GM23248 (cell line): ENCODE data around the gene PHYHD1.

Source experiments
- EZH2 ChIP-seq: fragments of 200-600 bp; sonication (generic); IDR thresholded peaks from 2 replicates; pipeline ENCODE4 v1.6.1; 2018; ENCODE audit warnings: antibody characterized with exemption, mild to moderate bottlenecking; ENCODE audit not compliant: insufficient read depth, poor library complexity, severe bottlenecking
- EZH2phosphoT487 ChIP-seq: fragments of 200-600 bp; sonication (generic); IDR thresholded peaks from 2 replicates; pipeline ENCODE4 v1.6.1; 2018; ENCODE audit warnings: antibody characterized with exemption, moderate library complexity, mild to moderate bottlenecking, low read depth; ENCODE audit not compliant: insufficient read depth

DNA sequence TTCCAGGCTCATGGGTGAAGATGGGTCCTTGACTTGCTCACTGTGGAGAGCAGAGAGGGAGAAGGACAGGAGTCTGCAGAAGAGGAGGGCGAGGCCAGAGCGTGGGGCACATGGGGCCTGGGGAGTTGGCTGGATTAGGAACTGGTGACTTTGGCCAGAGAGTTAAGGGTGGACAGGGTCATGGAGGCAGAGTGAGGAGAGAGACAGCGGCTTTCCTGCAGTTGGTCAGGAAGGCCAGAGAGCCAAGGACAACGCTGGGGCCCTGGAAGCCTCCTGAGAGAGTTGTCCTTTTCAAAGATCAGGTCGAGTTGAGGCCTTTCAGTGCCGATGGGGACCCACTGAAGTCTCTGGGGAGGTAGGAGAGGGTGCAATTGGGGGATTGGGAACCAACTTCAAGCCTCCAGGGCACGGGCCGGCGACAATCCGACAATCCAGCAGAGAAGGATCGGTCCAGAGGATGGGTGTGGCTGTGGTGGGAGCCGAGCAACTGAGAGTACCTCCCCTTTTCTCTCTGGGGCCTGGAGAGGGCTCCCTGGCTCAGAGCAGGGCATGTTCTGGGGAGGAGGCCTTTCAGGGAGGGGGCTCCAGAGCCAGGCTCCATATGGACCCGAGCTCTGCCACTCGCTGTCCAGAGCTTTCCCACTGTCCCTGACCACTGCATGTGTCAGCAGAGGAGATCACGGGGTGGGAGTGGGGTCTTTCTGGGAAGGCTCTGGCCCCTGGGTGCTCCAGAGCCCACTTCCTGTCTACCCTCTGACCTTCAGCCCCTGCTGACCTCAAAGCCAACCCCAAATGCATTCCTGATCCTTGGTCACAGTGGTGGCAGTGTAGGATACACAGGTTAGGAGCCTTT, 7.5 kb upstream of the PHYHD1 start:
- TF ChIP-seq EZH2 (no peak), EZH2phosphoT487 (no peak)
